Thoracic aorta (tissue), 2 donors: Measurements from ENCODE around the gene HESX1. TPM values are rescaled to one million over a fixed set of nuclear protein-coding genes. Genes with fewer than 3 reads are reported as not detected.

Experiments
- total RNA-seq, 2 donors: library from RNA; depleted of rRNA; stranded (reverse); fragments of >200 nt; gene quantifications; one replicate each; pipeline versions ENCODE4 v1.1.0 to v1.2.3, GENCODE V29; 2016

The HESX1 gene
- total RNA-seq, 2 donors from 2014 or later: 1.7 to 2.0 TPM

Other genes starting within 250 kb of the HESX1 start
- not detected for gene SPATA12, start 139.3 kb downstream of the HESX1 start, total RNA-seq
- gene IL17RD, start 34.6 kb downstream of the HESX1 start, total RNA-seq: 1 to 10 TPM; 3.1 to 7.9 TPM
- 10 to 100 TPM; 47.0 to 53.8 TPM for gene APPL1, start 27.8 kb upstream of the HESX1 start, total RNA-seq
- gene ASB14, start 92.7 kb upstream of the HESX1 start, total RNA-seq: not detected